Colon (tissue), 2 donors: ENCODE measurements around the gene ACR.
"Not testable (repeated sequence)": the region's sequence is repeated elsewhere in the genome, so short reads cannot be mapped to it uniquely, and the experiment has no call there.

Experiments used
- FAIRE-seq: peaks from 2 replicates; lab custom pipeline; 2012; peaks lifted over from hg19 to GRCh38; lab: Jason Lieb, UNC
- donor health status: control.
- donor health status: control.

ACR gene

GRCh38 chr22:50782253-50782652 is 44.2 kb downstream of the ACR start:
- not testable (repeated sequence) for FAIRE-seq

- not testable (repeated sequence) for FAIRE-seq
Observed at GRCh38 chr22:50783033-50783879, 45.3 kb downstream of the ACR start, which contains the start of gene RABL2B. Gene RABL2B, minus strand, starts transcription at chr22:50783636. Its CDS starts 1,342 bp downstream, at chr22:50782294.

GRCh38 chr22:50783880-50784276 is 45.9 kb downstream of the ACR start:
- not testable (repeated sequence) for FAIRE-seq

- not testable (repeated sequence) for FAIRE-seq
Observed at GRCh38 chr22:50785289-50785688, 47.3 kb downstream of the ACR start.

GRCh38 chr22:50786936-50787335 is 48.9 kb downstream of the ACR start:
- FAIRE-seq = not testable (repeated sequence)
